ENCODE results near the gene RRAS.

Gene RRAS

GRCh38 chr19:49640113-49640898, at the start of gene RRAS:
RRAS (minus strand) TSS chr19:49640143; CDS start chr19:49640098, 45 bp downstream.
- peak; percentile 100 for DNase-seq (ENCODE audit: low read depth)

GRCh38 chr19:49689133-49690078, 49.5 kb upstream of the RRAS start, which contains the start of gene ADM5:
ADM5 (plus strand) TSS chr19:49689594; CDS start chr19:49689838, 244 bp downstream.
- peak; percentile 28 for DNase-seq (ENCODE audit: low read depth)

GRCh38 chr19:49688531-49689132, 48.7 kb upstream of the RRAS start:
- DNase-seq (ENCODE audit: low read depth): no peak

- peak; percentile 72 for DNase-seq (ENCODE audit: low read depth)
Measured at GRCh38 chr19:49687566-49688316, 47.8 kb upstream of the RRAS start.

GRCh38 chr19:49687150-49687549, 47.2 kb upstream of the RRAS start:
- DNase-seq (ENCODE audit: low read depth): no peak

GRCh38 chr19:49686503-49687088, 46.7 kb upstream of the RRAS start:
- DNase-seq (ENCODE audit: low read depth): no peak

- no peak for DNase-seq (ENCODE audit: low read depth)
Measured at GRCh38 chr19:49685845-49686332, 45.9 kb upstream of the RRAS start.

- DNase-seq (ENCODE audit: low read depth): peak; percentile 22
Measured at GRCh38 chr19:49684983-49685553, 45.1 kb upstream of the RRAS start.

GRCh38 chr19:49684251-49684982, 44.5 kb upstream of the RRAS start:
- peak; percentile 22 for DNase-seq (ENCODE audit: low read depth)

- no peak for DNase-seq (ENCODE audit: low read depth)
Measured at GRCh38 chr19:49683814-49684250, 43.9 kb upstream of the RRAS start.

- no peak for DNase-seq (ENCODE audit: low read depth)
Measured at GRCh38 chr19:49682274-49682673, 42.3 kb upstream of the RRAS start.

- no peak for DNase-seq (ENCODE audit: low read depth)
Measured at GRCh38 chr19:49681830-49682229, 41.9 kb upstream of the RRAS start.

GRCh38 chr19:49680421-49681351, 40.7 kb upstream of the RRAS start:
- DNase-seq (ENCODE audit: low read depth): peak; percentile 81

GRCh38 chr19:49679771-49680413, 39.9 kb upstream of the RRAS start:
- DNase-seq (ENCODE audit: low read depth): no peak

GRCh38 chr19:49678985-49679770, 39.2 kb upstream of the RRAS start:
- DNase-seq (ENCODE audit: low read depth): no peak

GRCh38 chr19:49677901-49678674, 38.1 kb upstream of the RRAS start:
- DNase-seq (ENCODE audit: low read depth): peak; percentile 67

Data from EH (cell line).